HG03280 (cell line): ENCODE measurements around the gene CSNK1A1L.
A peak's percentile ranks its signal among the peaks of the same experiment; 100 is the strongest.
"Not testable (repeated sequence)": the region's sequence is repeated elsewhere in the genome, so short reads cannot be mapped to it uniquely, and the experiment has no call there.

Source experiments
- ATAC-seq: cut with Tn5 transposase; IDR thresholded peaks from one replicate; pipeline ENCODE4 v1.9.1; 2021; ENCODE audit warnings: mild to moderate bottlenecking, moderate library complexity; ENCODE audit not compliant: unreplicated experiment

Gene CSNK1A1L

DNA sequence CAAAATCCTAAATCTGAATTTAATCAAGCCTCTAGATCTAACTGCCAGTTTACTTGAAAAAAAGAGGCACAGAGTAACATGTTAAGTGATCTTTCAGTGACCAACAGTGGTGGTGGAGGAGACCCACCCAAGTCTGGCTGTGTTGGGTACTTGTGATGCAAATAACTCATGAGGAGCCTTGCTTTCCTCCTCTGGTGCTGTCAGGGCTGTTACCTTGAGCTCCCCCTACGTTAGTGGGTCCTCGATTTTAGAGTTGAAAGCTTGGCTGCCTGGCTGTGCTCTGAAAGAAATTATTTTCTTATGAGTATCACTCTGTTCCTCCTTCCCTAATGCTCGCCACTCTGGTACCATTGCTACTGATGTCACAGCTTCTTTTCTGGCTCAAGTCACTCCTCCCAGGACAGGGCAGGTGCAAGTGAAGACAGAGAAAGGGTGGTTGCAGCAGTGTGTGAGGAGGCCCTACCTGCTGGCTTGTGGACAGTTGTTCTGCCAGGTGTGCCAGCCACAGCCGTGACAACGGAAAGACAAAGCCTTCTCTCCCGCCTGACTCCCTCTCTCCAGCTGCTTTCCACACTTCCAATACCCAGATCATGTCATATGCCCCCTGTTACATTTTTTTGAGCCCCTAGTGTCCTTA lies 39.5 kb downstream of the CSNK1A1L start:
- ATAC-seq = no peak

DNA sequence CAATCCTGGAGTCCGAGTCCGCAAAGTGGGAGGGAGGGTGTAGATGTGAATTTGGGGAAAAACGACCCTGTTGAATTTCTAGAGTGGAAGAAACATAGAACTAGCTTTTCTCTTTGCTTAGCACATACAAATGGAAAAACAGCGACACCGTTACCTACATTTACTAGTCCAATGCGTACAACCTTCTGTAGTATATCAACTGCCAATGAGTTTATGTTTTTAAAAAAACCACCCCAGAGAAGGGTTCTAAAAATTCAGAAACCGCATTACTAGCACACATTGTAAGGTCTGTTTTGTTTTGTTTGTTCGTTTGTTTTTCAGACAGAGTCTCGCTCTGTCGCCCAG lies 45.6 kb downstream of the CSNK1A1L start:
- ATAC-seq = no peak

- peak; percentile 98 for ATAC-seq
Measured at GRCh38 chr13:37058910-37059847, 46.3 kb downstream of the CSNK1A1L start, which contains the start of gene SUPT20H. Gene SUPT20H (minus strand): TSS chr13:37059688. CDS start chr13:37051490, 8,198 bp downstream.

- not testable (repeated sequence) for ATAC-seq
Measured at GRCh38 chr13:37056228-37056627, 49.2 kb downstream of the CSNK1A1L start.
